ENCODE results near the gene NHEJ1.

Gene NHEJ1

GRCh38 chr2:219090436-219091299, 69.9 kb downstream of the NHEJ1 start:
- no peak for DNase-seq (ENCODE audit: low read depth in 1 of 2, low spot score in 1 of 2)

GRCh38 chr2:219089330-219089729, 71.3 kb downstream of the NHEJ1 start:
- DNase-seq (ENCODE audit: low read depth in 1 of 2, low spot score in 1 of 2), result no peak

GRCh38 chr2:219087848-219088247, 72.8 kb downstream of the NHEJ1 start:
- no peak for DNase-seq (ENCODE audit: low read depth in 1 of 2, low spot score in 1 of 2)

GRCh38 chr2:219087361-219087760, 73.3 kb downstream of the NHEJ1 start:
- no peak for DNase-seq (ENCODE audit: low read depth in 1 of 2, low spot score in 1 of 2)

DNA sequence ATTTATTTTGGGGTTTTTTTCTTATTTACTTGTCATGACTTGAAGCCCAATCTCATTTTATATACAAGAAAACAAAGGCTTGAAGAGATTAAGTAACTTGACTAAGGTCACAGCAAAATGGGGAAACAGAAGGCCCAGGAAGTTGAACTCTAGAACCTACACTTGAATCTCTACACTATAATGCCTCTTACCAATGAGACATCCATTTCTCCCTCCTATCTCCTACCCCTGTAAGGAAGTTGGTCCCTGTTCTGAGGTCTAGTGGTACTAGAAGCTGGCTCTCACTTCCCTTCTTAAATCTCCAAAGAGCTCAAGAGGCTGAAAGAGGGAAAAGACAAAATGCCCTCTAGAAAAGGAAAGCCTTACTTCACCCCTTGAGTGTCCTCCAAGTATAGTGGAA, 74.4 kb downstream of the NHEJ1 start:
- DNase-seq (ENCODE audit: low read depth in 1 of 2, low spot score in 1 of 2), result no peak

DNA sequence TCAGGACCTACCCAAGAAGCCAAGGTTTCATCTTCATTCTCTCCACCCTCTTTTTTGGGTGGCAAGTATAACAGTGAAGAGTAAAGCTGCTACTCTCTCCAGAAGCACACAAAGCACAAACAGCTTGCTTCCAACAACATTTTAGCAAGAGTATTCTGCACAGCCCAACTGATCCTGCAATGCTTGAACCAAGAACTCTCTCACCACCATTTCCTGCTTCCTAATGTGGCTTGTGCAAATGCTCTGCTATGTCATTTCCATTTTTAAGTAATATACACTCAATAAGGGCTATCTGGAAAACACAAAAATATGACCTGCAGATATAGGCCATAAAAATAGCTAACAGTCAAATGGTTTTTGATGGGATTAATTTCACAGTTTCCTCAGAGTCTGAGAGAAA, 75.8 kb downstream of the NHEJ1 start:
- no peak for DNase-seq (ENCODE audit: low read depth in 1 of 2, low spot score in 1 of 2)

DNA sequence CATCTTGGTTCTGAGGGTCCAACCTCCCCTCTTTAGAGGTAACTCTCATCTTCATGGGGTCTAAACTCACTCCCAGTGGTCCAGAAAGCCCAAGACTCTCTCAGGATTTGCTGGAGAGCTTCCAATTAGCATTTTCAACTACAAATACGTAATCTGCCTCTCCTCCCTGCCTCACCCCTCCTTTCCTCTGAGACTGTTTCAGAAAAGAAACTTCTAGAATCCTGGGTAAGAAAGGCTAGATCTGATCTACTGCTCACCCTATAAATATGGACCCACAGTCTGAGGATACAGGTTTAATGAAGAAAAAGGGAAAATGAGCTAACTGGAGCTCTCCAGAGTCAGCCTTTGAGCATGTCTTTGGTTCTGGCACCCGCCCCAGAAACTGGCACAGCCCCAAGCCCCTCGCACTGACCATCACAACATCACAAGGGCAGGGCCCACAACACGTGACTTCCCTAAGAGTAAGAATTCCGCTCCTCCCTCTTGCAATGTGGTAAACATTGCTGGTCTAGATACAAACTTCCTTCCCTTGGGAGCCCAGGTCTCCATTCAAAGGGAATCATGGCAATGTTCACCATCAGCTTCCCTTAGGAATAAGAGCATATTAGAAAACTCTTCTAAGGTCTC, 78.2 kb downstream of the NHEJ1 start:
- no peak for DNase-seq (ENCODE audit: low read depth in 1 of 2, low spot score in 1 of 2)

- no peak for DNase-seq (ENCODE audit: low read depth in 1 of 2, low spot score in 1 of 2)
Observed at GRCh38 chr2:219081701-219082331, 78.8 kb downstream of the NHEJ1 start.

- DNase-seq (ENCODE audit: low read depth in 1 of 2, low spot score in 1 of 2), result no peak
Observed at GRCh38 chr2:219081096-219081495, 79.5 kb downstream of the NHEJ1 start.

- DNase-seq (ENCODE audit: low read depth in 1 of 2, low spot score in 1 of 2), result no peak
Observed at GRCh38 chr2:219079417-219079816, 81.2 kb downstream of the NHEJ1 start.

- no peak for DNase-seq (ENCODE audit: low read depth in 1 of 2, low spot score in 1 of 2)
Observed at GRCh38 chr2:219078951-219079350, 81.7 kb downstream of the NHEJ1 start.

DNA sequence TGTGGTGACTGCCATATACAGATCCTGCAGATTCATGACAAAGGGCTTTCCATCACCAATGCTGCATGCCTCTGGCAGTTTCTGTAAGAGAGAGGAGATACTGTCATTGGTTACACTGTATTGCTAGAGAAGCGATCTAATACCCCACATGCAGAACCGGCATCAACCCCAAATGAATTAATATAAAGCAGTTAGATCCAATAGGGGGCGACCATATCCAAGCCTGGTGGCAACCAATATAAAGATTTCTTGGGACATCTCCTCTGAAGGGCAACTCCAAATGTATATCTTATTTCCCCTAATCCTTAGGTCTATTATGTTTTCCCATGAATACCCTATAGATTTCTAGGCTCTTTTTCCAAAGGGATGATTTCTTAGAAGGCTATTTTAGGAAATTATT, 82.5 kb downstream of the NHEJ1 start:
- DNase-seq (ENCODE audit: low read depth in 1 of 2, low spot score in 1 of 2), result no peak

DNA sequence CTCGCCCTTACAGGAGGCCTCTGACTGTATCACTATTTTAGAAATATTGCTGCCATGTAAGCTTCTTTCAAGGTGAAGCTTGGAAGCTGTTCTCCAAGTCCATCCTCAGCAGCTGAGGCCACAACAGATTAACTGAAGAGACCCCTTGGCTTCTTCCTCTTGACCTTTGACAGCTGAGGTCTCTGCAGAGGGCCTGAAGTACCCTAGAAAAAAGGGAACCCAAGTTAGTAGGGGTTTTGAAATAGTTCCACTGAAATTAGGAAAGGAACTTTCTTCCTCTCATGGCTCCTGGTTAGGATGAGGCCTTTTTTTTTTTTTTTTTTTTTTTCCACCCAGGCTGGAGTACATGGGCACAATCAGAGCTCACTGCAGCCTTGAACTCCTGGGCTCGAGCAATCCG, 84.4 kb downstream of the NHEJ1 start:
- no peak for DNase-seq (ENCODE audit: low read depth in 1 of 2, low spot score in 1 of 2)

GRCh38 chr2:219073413-219074129, 87.0 kb downstream of the NHEJ1 start:
- DNase-seq (ENCODE audit: low read depth in 1 of 2, low spot score in 1 of 2), result no peak

DNA sequence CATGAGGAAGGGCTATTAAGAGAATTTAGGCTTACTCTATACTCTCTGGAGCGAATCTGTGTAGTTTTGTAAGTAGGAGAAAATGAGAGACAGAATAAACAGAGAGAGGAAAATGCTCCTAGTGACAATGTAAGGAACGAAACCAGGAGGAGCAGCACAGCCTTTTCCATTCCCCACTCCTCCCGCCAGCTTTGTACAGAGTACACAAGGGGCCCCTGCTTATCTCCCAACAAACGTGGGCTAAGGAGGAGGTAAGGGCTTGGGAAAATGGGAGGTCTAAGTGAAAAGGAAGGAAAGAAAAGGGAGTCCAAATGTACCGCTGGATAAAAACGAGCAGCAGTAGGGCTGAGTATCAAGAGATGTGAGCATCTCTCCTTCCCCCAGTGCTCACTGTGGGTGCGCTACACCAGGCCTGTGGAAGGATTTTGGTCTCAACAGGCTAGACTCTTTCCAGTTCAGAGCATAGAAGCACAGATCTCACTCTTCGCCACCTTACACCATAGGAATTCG, 87.8 kb downstream of the NHEJ1 start:
- no peak for DNase-seq (ENCODE audit: low read depth in 1 of 2, low spot score in 1 of 2)

GRCh38 chr2:219071131-219071816, 89.3 kb downstream of the NHEJ1 start:
- DNase-seq (ENCODE audit: low read depth in 1 of 2, low spot score in 1 of 2), result no peak

DNA sequence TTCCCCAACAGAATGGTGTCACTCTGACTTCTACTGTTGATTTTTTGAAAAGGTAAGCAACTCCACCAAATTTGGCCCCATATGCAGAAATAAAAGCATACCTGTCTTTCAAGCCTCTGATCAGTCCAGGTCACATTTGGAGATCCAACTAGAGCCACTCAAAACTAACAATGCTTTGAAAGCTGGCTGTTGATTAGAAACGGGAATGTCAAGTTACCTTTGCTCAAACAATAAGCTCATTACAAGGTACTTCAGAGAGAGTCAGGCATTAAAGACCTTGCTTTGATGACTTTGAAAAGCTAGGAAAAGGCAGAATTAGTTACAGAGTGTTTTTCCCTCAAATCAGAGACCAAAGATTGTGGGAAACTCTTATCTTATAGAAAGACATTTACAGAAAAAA, 95.1 kb downstream of the NHEJ1 start:
- no peak for DNase-seq (ENCODE audit: low read depth in 1 of 2, low spot score in 1 of 2)

GRCh38 chr2:219062081-219062480, 98.5 kb downstream of the NHEJ1 start:
- DNase-seq (ENCODE audit: low read depth in 1 of 2, low spot score in 1 of 2), result no peak

GRCh38 chr2:219060821-219061791, 99.5 kb downstream of the NHEJ1 start, which contains the start of gene IHH:
TSS of gene IHH (minus strand) at chr2:219060921. CDS start at chr2:219060467, 454 bp downstream.
- DNase-seq (ENCODE audit: low read depth in 1 of 2, low spot score in 1 of 2), result no peak

All from activated T-helper 1 cell treated with anti-CD3 and anti-CD28 coated beads, Interleukin-2, amount 50 U/mL, for 16 hours (primary cell).